ENCODE data around the gene METTL22. TPM values are rescaled to one million over a fixed set of nuclear protein-coding genes. Genes with fewer than 3 reads are reported as not detected.

Gene METTL22
- total RNA-seq, 2 donors from 2014 or later, result 25.4 to 35.7 TPM

GRCh38 chr16:8676160-8676547 is 54.7 kb downstream of the METTL22 start:
- DNase-seq, result no peak
- no peak for ATAC-seq
- intact Hi-C loops (cut with DNase I, micrococcal nuclease), result loop anchor here in 1 of 2 donors (10.0 kb wide), 1 partner anchor 119 kb away; the partner anchor contains the start of genes PMM2 and TMEM186

DNA sequence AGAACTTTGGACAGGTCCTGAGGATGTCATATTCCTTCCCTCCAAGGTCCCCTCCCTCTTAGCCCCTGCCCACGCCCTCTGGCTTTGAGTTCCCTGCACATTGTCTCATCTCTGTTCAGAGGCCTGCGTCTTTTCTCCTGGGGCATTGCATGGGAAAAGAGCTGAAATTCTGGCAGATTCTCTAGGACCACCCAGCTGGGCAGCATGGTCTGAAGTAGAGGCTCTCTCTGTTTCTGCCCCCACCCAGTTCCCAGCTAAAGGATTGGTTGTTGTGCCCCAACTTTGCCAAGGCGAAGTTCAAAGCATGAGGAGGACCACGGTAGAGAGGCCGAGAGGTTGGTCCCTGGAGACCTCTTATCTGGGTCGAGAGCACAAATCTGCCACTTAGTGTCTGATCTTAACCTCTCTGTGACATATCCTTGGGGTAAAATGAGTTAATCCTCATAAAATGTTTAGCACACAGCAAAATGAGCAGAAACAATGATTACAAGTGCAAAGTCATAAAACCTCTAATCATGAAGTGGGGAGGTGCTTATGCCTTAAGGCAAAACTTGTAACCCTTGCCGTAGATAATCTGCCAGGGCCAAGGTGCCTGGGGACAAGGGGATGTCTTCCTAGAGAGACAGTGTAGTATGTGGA is 55.4 kb downstream of the METTL22 start:
- DNase-seq (no peak), ATAC-seq (no peak)
- intact Hi-C loops (cut with DNase I, micrococcal nuclease), result loop anchor here in 1 of 2 donors (10.0 kb wide), 1 partner anchor 118 kb away; the partner anchor contains the start of genes PMM2 and TMEM186

GRCh38 chr16:8677481-8677880 is 56.0 kb downstream of the METTL22 start:
- DNase-seq, result no peak
- intact Hi-C loops (cut with DNase I, micrococcal nuclease), result loop anchor here in 1 of 2 donors (10.0 kb wide), 1 partner anchor 117 kb away; the partner anchor contains the start of genes PMM2 and TMEM186
- no peak for ATAC-seq

GRCh38 chr16:8678068-8678927 is 56.8 kb downstream of the METTL22 start:
- DNase-seq, result no peak
- intact Hi-C loops (cut with DNase I, micrococcal nuclease), result loop anchor here in 1 of 2 donors (10.0 kb wide), 1 partner anchor 117 kb away; the partner anchor contains the start of genes PMM2 and TMEM186
- ATAC-seq, result no peak

DNA sequence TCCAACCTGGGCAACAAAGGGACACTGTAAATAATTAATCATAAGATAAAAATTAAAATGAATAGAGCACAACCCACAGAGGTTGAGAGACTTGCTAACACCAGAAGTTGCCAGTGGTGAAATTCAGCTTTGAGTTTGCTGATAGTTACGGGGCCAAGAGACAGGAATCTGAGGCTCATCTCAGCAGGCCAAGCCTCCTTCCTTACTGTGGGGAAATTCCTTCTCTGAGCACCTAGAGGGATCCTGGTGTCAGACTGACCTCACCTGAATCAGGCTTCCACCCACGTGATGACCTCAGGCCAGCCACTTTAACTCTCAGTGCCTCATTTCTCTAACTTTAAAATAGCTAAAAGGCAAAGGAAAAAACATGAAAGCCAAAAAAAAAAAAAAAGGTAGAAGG is 57.7 kb downstream of the METTL22 start:
- DNase-seq (no peak), ATAC-seq (no peak)
- intact Hi-C loops (cut with DNase I, micrococcal nuclease), result loop anchor here in 1 of 2 donors (10.0 kb wide), 1 partner anchor 116 kb away; the partner anchor contains the start of genes PMM2 and TMEM186

- DNase-seq, result no peak
- ATAC-seq, result no peak
- intact Hi-C loops (cut with DNase I, micrococcal nuclease), result no loop called here
These were observed 61.2 kb downstream of the METTL22 start for GRCh38 chr16:8682551-8683259.

GRCh38 chr16:8683640-8684039 is 62.1 kb downstream of the METTL22 start:
- intact Hi-C loops (cut with DNase I, micrococcal nuclease), result no loop called here
- ATAC-seq, result no peak
- no peak for DNase-seq

GRCh38 chr16:8685617-8686016 is 64.1 kb downstream of the METTL22 start:
- ATAC-seq (no peak), DNase-seq (no peak)
- intact Hi-C loops (cut with DNase I, micrococcal nuclease), result no loop called here

DNA sequence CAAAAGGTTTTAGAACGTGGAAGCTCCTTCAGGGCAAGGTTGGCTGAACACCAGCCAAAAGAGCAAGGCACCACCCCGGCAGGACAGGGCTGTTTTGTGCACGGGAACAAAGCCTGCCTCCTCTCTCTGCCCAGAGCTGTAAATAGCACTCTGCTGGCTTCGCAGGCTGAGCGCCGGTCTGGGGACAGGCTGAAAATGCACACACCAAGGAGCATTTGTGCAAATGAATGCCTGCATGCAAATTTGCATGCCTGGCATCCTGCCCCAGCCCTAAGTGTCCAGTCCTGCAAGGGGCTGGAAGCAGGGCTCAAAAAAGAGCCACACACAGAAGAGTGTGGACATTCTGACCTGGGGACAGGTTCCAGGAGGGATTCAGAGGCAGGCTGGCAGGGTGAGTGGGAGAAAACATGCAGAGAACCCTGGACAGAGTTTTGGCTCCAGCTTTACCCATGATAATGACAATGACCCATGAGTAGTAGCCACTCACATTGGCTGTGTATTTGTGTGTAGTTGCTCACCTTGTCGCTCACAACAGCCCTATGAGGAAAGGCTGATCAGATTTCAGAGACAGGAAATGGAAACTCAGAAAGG is 64.6 kb downstream of the METTL22 start:
- intact Hi-C loops (cut with DNase I, micrococcal nuclease), result no loop called here

GRCh38 chr16:8686879-8687278 is 65.4 kb downstream of the METTL22 start:
- intact Hi-C loops (cut with DNase I, micrococcal nuclease), result no loop called here
- DNase-seq (peak in 1 of 2 donors; percentile 11), ATAC-seq (peak; percentile 54)

More for the DNA sequence above, 64.6 kb downstream of the METTL22 start:
- ATAC-seq (peak; percentile 72), DNase-seq (no peak)

- ATAC-seq (no peak), DNase-seq (no peak)
- intact Hi-C loops (cut with DNase I, micrococcal nuclease), result no loop called here
These were observed 68.2 kb downstream of the METTL22 start for GRCh38 chr16:8689686-8690085.

DNA sequence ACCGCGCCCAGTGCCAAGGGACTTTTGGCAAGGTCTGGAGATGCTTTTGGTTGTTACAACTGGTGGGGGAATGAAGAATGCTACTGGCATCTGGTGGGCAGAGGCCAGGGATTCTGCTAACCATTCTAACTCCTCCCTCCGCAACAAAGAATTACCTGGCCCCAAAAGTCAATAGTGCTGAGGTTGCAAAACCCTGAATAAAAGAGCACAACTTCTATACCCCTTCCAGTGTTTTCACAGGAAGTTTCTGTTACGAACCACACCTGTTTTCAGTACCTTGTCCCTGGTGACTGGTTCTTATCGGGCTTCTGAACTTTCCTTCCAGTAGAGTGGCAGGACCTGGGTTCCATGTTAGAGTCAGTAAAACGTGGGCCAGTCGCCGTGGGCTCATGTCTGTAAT is 70.2 kb downstream of the METTL22 start:
- ATAC-seq (no peak), DNase-seq (no peak)
- intact Hi-C loops (cut with DNase I, micrococcal nuclease), result no loop called here

DNA sequence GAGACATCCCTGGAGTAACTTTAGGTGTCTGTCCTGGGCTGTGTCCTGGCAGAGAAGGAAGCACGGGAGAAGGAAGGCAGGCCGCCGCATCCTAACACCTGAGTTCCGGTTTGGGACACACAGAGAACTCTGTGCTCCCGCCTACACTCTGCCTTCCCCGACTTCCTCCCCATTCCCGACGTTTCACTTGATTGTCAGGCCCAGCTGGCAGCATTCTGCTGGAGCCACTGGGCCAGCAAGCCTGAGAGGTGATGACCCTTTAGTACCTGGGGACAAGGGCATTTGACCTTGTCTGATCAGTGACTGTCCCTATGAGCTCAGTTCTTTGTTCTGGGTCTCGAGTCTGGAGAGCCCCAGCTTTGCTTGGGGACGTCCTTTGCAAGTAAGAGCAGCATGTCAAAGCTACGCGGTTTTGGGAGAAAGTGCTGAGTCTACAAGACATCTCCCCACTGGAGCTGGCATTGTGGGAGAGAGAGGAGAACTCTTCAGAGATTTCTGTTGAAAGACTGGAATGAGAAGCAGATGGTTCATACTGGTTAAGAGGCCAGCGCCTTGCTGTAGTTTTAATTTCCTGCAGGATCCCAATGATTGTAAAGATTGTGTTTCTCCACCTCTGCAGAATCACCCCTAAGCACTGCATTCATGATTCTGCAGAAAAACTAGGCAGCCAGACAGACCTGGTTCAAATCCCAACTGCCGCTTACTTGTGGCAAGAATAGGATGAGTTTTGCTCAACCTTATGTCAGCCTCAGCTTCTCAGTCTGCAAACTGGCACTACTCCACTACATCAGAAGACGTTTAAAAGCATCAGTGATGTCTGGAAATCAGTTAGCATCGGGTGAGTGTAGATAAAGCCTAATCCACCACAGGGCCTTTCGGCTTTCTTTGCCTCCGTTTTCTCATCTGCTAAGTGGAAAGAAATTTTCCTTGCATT is 73.6 kb downstream of the METTL22 start:
- intact Hi-C loops (cut with DNase I, micrococcal nuclease), result no loop called here
- ATAC-seq (no peak), DNase-seq (no peak)

GRCh38 chr16:8696880-8697279 is 75.4 kb downstream of the METTL22 start:
- intact Hi-C loops (cut with DNase I, micrococcal nuclease), result no loop called here
- no peak for DNase-seq
- ATAC-seq, result no peak

- DNase-seq (no peak), ATAC-seq (no peak)
- intact Hi-C loops (cut with DNase I, micrococcal nuclease), result no loop called here
These were observed 76.5 kb downstream of the METTL22 start for GRCh38 chr16:8697965-8698364.

All from left colon (tissue), 2 donors.